Cardiac fibroblast (primary cell): Measurements from ENCODE around the gene ESPN.
"Not testable (repeated sequence)": the region's sequence is repeated elsewhere in the genome, so short reads cannot be mapped to it uniquely, and the experiment has no call there.

ENCODE experiments used
- DNase-seq, 2 donors: peaks; one replicate each; pipeline versions ENCODE4 v3.0.0 to v3.0.0-alpha.2; 2010; ENCODE audit warnings: low read depth in 2 of 2
- H3K4me3 ChIP-seq, 2 donors: replicated peaks in 1 of 2; 1 replicate in 1 of 2; 2 replicates in 1 of 2; pipeline ENCODE4 v1.5.1; 2011; ENCODE audit warnings: low read depth in 2 of 2, low read length in 2 of 2, mild to moderate bottlenecking in 2 of 2, moderate library complexity in 1 of 2
- CTCF ChIP-seq: IDR thresholded peaks from one replicate; pipeline ENCODE4 v1.5.1; 2011; ENCODE audit warnings: low read depth, mild to moderate bottlenecking, low read length, inconsistent platforms

ESPN gene

DNA sequence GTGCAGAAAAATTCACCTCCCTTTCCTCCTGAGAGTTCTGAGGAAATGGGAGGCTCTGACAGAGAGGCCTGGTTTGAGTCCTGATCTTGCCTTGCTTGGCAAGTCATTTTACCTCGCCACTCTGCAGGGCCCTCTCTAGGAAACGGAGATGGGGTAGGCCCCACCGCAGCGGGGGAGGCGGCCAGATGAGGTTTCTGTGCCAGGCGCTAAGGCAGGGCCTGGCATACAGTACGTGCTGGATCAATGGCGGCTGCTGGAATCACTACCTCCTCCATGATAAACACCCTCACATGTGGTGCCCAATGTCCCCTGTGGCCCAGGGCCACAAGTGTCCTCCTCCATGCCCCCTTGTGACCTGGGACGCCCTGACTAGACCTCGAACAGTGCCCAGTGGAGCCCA, 67.4 kb downstream of the ESPN start:
- no peak overlapping the region for H3K4me3 ChIP-seq
- TF ChIP-seq CTCF, result no peak
- DNase-seq, result no peak

GRCh38 chr1:6493834-6494223, 69.3 kb downstream of the ESPN start:
- DNase-seq, H3K4me3 ChIP-seq: not testable (repeated sequence)

DNA sequence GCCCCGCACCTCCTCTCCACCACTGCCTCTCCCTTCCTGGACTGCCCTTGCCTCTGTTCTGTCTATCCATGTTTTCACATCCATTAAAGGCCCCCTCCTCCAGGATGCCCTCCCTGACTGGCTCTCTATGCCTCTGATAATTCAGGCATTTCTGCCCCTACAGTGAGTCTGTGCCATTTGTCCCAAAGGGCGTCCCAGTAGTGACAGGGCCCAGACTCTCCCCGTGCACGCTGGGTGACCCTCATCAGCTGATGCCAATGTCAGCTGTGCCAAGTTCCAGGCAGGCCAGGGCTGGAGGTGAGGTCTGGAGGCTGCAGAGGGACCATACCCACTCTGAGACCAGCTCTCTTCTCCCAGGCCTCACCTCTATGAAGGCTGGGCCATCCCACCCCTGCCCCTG, 70.1 kb downstream of the ESPN start:
- no peak for TF ChIP-seq CTCF
- no peak for DNase-seq
- H3K4me3 ChIP-seq, result no peak overlapping the region

DNA sequence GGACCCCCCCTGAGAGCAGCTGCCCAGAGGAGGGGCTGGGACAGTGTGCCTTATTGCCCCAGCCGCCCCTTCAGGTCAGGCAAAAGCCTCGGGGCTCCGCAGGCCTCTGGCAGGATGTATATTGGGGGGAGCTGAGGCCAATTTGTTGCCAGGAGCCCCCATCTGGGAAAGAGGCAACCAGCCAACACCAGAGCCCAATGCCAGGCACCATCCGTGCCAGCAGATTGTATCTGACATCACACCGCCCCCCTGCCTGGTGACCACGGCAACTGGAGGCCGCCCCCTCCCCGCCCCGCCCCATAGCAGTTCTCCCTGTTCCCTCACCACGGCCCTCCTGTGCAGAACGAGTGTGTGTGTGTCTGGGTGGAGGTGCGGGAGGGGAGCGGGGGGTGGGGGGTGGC, 70.5 kb downstream of the ESPN start:
- no peak for TF ChIP-seq CTCF
- DNase-seq, result no peak
- no peak overlapping the region for H3K4me3 ChIP-seq

- peak overlapping the region in 1 of 2 donors; percentile 73 for H3K4me3 ChIP-seq
- no peak for TF ChIP-seq CTCF
- DNase-seq, result no peak
Observed at GRCh38 chr1:6495540-6496364, 71.2 kb downstream of the ESPN start.

DNA sequence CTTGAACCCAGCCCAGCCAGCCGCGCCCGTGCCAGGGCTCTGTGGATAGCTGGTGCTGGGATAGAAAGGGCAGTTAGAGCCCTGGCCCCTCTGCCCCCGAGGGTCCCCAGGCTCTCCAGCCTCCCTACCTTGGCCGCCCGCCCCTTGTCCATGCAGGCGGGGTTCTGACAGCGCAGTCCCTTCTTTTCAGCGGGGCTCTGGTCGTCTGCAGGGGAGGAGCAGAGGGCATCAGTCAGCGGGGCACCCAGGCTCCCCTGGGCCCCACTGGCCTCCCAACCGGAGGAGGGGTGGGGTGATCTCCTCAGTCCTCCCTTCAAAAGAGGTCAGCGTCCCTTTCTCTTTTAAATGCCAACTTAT, 71.8 kb downstream of the ESPN start:
- DNase-seq, result no peak
- no peak for TF ChIP-seq CTCF
- H3K4me3 ChIP-seq, result peak overlapping the region; percentile 68 to 73

- DNase-seq, result no peak
- no peak for TF ChIP-seq CTCF
- H3K4me3 ChIP-seq, result peak overlapping the region; percentile 68 to 73
Observed at GRCh38 chr1:6496890-6497214, 72.3 kb downstream of the ESPN start.
